GM21423 (cell line): ENCODE results near the gene CLCNKA.

ENCODE experiments used
- ATAC-seq: cut with Tn5 transposase; IDR thresholded peaks from one replicate; pipeline ENCODE4 v1.9.1; 2021; ENCODE audit warnings: mild to moderate bottlenecking, moderate library complexity; ENCODE audit not compliant: unreplicated experiment

Gene CLCNKA

GRCh38 chr1:16076031-16076864, 54.4 kb downstream of the CLCNKA start:
- no peak for ATAC-seq

- ATAC-seq: no peak
Observed at GRCh38 chr1:16076865-16077238, 55.0 kb downstream of the CLCNKA start.

GRCh38 chr1:16077406-16078245, 55.8 kb downstream of the CLCNKA start:
- no peak for ATAC-seq

- no peak for ATAC-seq
Observed at GRCh38 chr1:16078925-16079656, 57.3 kb downstream of the CLCNKA start.

- ATAC-seq: no peak
Observed at GRCh38 chr1:16080422-16081150, 58.8 kb downstream of the CLCNKA start.

GRCh38 chr1:16081636-16082035, 59.8 kb downstream of the CLCNKA start:
- ATAC-seq: no peak

- ATAC-seq: no peak
Observed at GRCh38 chr1:16082283-16083038, 60.6 kb downstream of the CLCNKA start.

- ATAC-seq: no peak
Observed at GRCh38 chr1:16083486-16083885, 61.6 kb downstream of the CLCNKA start.
